ENCODE data around the gene LTBP1.
"Not testable (repeated sequence)": the region's sequence is repeated elsewhere in the genome, so short reads cannot be mapped to it uniquely, and the experiment has no call there.

Gene LTBP1

GRCh38 chr2:33137331-33137730 lies 190.6 kb downstream of the LTBP1 start:
- no peaks in the 10 kb centered on the region for H3K9me3 Mint-ChIP-seq (ENCODE audit: low read depth)
- H3K4me1 Mint-ChIP-seq (ENCODE audit: low read depth) = no peaks in the 10 kb centered on the region
- H3K27ac Mint-ChIP-seq = no peak overlapping the region
- peaks cover 9% of the 10 kb centered on the region for H3K27me3 Mint-ChIP-seq
- H3K4me3 Mint-ChIP-seq = no peak overlapping the region
- H3K36me3 Mint-ChIP-seq = no peaks in the 10 kb centered on the region

GRCh38 chr2:33139949-33140348 lies 193.2 kb downstream of the LTBP1 start:
- Mint-ChIP-seq H3K4me3 (no peak overlapping the region), H3K9me3 (ENCODE audit: low read depth) (no peaks in the 10 kb centered on the region), H3K27me3 (peaks cover 13% of the 10 kb centered on the region), H3K36me3 (no peaks in the 10 kb centered on the region), H3K4me1 (ENCODE audit: low read depth) (no peaks in the 10 kb centered on the region), H3K27ac (no peak overlapping the region)

GRCh38 chr2:33141476-33141875 lies 194.7 kb downstream of the LTBP1 start:
- Mint-ChIP-seq H3K27me3 (peaks cover 13% of the 10 kb centered on the region), H3K36me3 (no peaks in the 10 kb centered on the region), H3K9me3 (ENCODE audit: low read depth) (no peaks in the 10 kb centered on the region), H3K4me1 (ENCODE audit: low read depth) (no peaks in the 10 kb centered on the region), H3K27ac (no peak overlapping the region), H3K4me3 (no peak overlapping the region)

GRCh38 chr2:33142810-33143209 lies 196.1 kb downstream of the LTBP1 start:
- no peak overlapping the region for H3K27ac Mint-ChIP-seq
- H3K27me3 Mint-ChIP-seq = peaks cover 12% of the 10 kb centered on the region
- no peaks in the 10 kb centered on the region for H3K4me1 Mint-ChIP-seq (ENCODE audit: low read depth)

GRCh38 chr2:33144243-33144642 lies 197.5 kb downstream of the LTBP1 start:
- no peak overlapping the region for H3K4me3 Mint-ChIP-seq
- no peaks in the 10 kb centered on the region for H3K4me1 Mint-ChIP-seq (ENCODE audit: low read depth)
- H3K27me3 Mint-ChIP-seq = peaks cover 9% of the 10 kb centered on the region
- no peaks in the 10 kb centered on the region for H3K36me3 Mint-ChIP-seq
- H3K9me3 Mint-ChIP-seq (ENCODE audit: low read depth) = no peaks in the 10 kb centered on the region
- no peak overlapping the region for H3K27ac Mint-ChIP-seq

More at GRCh38 chr2:33142810-33143209, 196.1 kb downstream of the LTBP1 start:
- H3K4me3 Mint-ChIP-seq = no peak overlapping the region
- H3K9me3 Mint-ChIP-seq (ENCODE audit: low read depth) = no peaks in the 10 kb centered on the region
- H3K36me3 Mint-ChIP-seq = no peaks in the 10 kb centered on the region

- peaks cover 6% of the 10 kb centered on the region for H3K27me3 Mint-ChIP-seq
These were observed 198.7 kb downstream of the LTBP1 start for GRCh38 chr2:33145459-33145858.

GRCh38 chr2:33146102-33146501 lies 199.3 kb downstream of the LTBP1 start:
- Mint-ChIP-seq H3K27ac (no peak overlapping the region), H3K4me3 (no peak overlapping the region), H3K27me3 (peaks cover 4% of the 10 kb centered on the region), H3K9me3 (ENCODE audit: low read depth) (no peaks in the 10 kb centered on the region), H3K4me1 (ENCODE audit: low read depth) (no peaks in the 10 kb centered on the region), H3K36me3 (no peaks in the 10 kb centered on the region)

More at GRCh38 chr2:33145459-33145858, 198.7 kb downstream of the LTBP1 start:
- no peak overlapping the region for H3K27ac Mint-ChIP-seq
- no peaks in the 10 kb centered on the region for H3K36me3 Mint-ChIP-seq
- H3K4me3 Mint-ChIP-seq = no peak overlapping the region
- no peaks in the 10 kb centered on the region for H3K9me3 Mint-ChIP-seq (ENCODE audit: low read depth)
- no peaks in the 10 kb centered on the region for H3K4me1 Mint-ChIP-seq (ENCODE audit: low read depth)

- H3K4me1 Mint-ChIP-seq (ENCODE audit: low read depth) = no peaks in the 10 kb centered on the region
- no peaks in the 10 kb centered on the region for H3K36me3 Mint-ChIP-seq
- H3K27me3 Mint-ChIP-seq = no peaks in the 10 kb centered on the region
- no peaks in the 10 kb centered on the region for H3K9me3 Mint-ChIP-seq (ENCODE audit: low read depth)
- H3K27ac Mint-ChIP-seq = no peak overlapping the region
- H3K4me3 Mint-ChIP-seq = no peak overlapping the region
These were observed 206.3 kb downstream of the LTBP1 start for GRCh38 chr2:33153008-33153407.

GRCh38 chr2:33158482-33159003 lies 211.8 kb downstream of the LTBP1 start:
- no peak overlapping the region for H3K4me3 Mint-ChIP-seq
- H3K9me3 Mint-ChIP-seq (ENCODE audit: low read depth) = no peaks in the 10 kb centered on the region
- H3K27me3 Mint-ChIP-seq = no peaks in the 10 kb centered on the region
- no peaks in the 10 kb centered on the region for H3K36me3 Mint-ChIP-seq
- no peak overlapping the region for H3K27ac Mint-ChIP-seq
- no peaks in the 10 kb centered on the region for H3K4me1 Mint-ChIP-seq (ENCODE audit: low read depth)

- Mint-ChIP-seq H3K4me3 (no peak overlapping the region), H3K27me3 (no peaks in the 10 kb centered on the region), H3K36me3 (no peaks in the 10 kb centered on the region), H3K4me1 (ENCODE audit: low read depth) (no peaks in the 10 kb centered on the region), H3K27ac (no peak overlapping the region), H3K9me3 (ENCODE audit: low read depth) (no peaks in the 10 kb centered on the region)
These were observed 213.4 kb downstream of the LTBP1 start for GRCh38 chr2:33160191-33160590.

GRCh38 chr2:33166287-33166881 lies 219.6 kb downstream of the LTBP1 start:
- Mint-ChIP-seq H3K9me3 (ENCODE audit: low read depth) (no peaks in the 10 kb centered on the region), H3K4me3 (no peak overlapping the region), H3K27me3 (peaks cover 1% of the 10 kb centered on the region), H3K4me1 (ENCODE audit: low read depth) (no peaks in the 10 kb centered on the region), H3K27ac (no peak overlapping the region), H3K36me3 (no peaks in the 10 kb centered on the region)

- Mint-ChIP-seq H3K27me3 (peaks cover 1% of the 10 kb centered on the region), H3K4me1 (ENCODE audit: low read depth) (no peaks in the 10 kb centered on the region), H3K36me3 (no peaks in the 10 kb centered on the region), H3K9me3 (ENCODE audit: low read depth) (no peaks in the 10 kb centered on the region), H3K27ac (no peak overlapping the region), H3K4me3 (no peak overlapping the region)
These were observed 221.0 kb downstream of the LTBP1 start for GRCh38 chr2:33167622-33168245.

GRCh38 chr2:33168425-33168824 lies 221.7 kb downstream of the LTBP1 start:
- no peaks in the 10 kb centered on the region for H3K4me1 Mint-ChIP-seq (ENCODE audit: low read depth)
- H3K27ac Mint-ChIP-seq = no peak overlapping the region
- no peaks in the 10 kb centered on the region for H3K36me3 Mint-ChIP-seq
- H3K4me3 Mint-ChIP-seq = no peak overlapping the region
- no peaks in the 10 kb centered on the region for H3K9me3 Mint-ChIP-seq (ENCODE audit: low read depth)
- H3K27me3 Mint-ChIP-seq = peaks cover 1% of the 10 kb centered on the region

GRCh38 chr2:33168922-33169321 lies 222.2 kb downstream of the LTBP1 start:
- peaks cover 1% of the 10 kb centered on the region for H3K27me3 Mint-ChIP-seq
- no peaks in the 10 kb centered on the region for H3K9me3 Mint-ChIP-seq (ENCODE audit: low read depth)
- H3K4me1 Mint-ChIP-seq (ENCODE audit: low read depth) = no peaks in the 10 kb centered on the region
- H3K27ac Mint-ChIP-seq = no peak overlapping the region
- H3K4me3 Mint-ChIP-seq = no peak overlapping the region
- no peaks in the 10 kb centered on the region for H3K36me3 Mint-ChIP-seq

GRCh38 chr2:33170251-33170650 lies 223.5 kb downstream of the LTBP1 start:
- not testable (repeated sequence) for H3K4me3 Mint-ChIP-seq; H3K9me3 Mint-ChIP-seq (ENCODE audit: low read depth); H3K27me3 Mint-ChIP-seq; H3K4me1 Mint-ChIP-seq (ENCODE audit: low read depth); H3K27ac Mint-ChIP-seq; H3K36me3 Mint-ChIP-seq

GRCh38 chr2:33177627-33178026 lies 230.9 kb downstream of the LTBP1 start:
- Mint-ChIP-seq H3K36me3 (no peaks in the 10 kb centered on the region), H3K27me3 (no peaks in the 10 kb centered on the region), H3K4me1 (ENCODE audit: low read depth) (no peaks in the 10 kb centered on the region), H3K9me3 (ENCODE audit: low read depth) (no peaks in the 10 kb centered on the region), H3K27ac (no peak overlapping the region), H3K4me3 (no peak overlapping the region)

All from activated naive CD8-positive, alpha-beta T cell (primary cell).